Ishikawa (cell line): ENCODE data around the gene NEK1.

ENCODE experiments used
- FOXM1 ChIP-seq: IDR thresholded peaks from 2 replicates; pipeline ENCODE4 v1.6.1; 2012; ENCODE audit warnings: low read depth, borderline replicate concordance
- REST ChIP-seq: IDR thresholded peaks from 2 replicates; pipeline ENCODE4 v1.6.1; 2012; ENCODE audit warnings: low read depth, mild to moderate bottlenecking
- TEAD4 ChIP-seq: IDR thresholded peaks from 2 replicates; pipeline ENCODE4 v1.6.1; 2012
- USF1 ChIP-seq: IDR thresholded peaks from 2 replicates; pipeline ENCODE4 v1.6.1; 2012
- YY1 ChIP-seq: IDR thresholded peaks from 2 replicates; pipeline ENCODE4 v1.6.1; 2012; ENCODE audit warnings: low read depth
- ZBTB7A ChIP-seq: IDR thresholded peaks from 2 replicates; pipeline ENCODE4 v1.6.1; 2012; ENCODE audit warnings: low read depth

GRCh38 chr4:169640261-169640870 lies 28.0 kb upstream of the NEK1 start:
- TF ChIP-seq ZBTB7A (no peak), FOXM1 (no peak), TEAD4 (no peak), REST (no peak), USF1 (no peak), YY1 (no peak)
